LHCN-M2 (cell line): ENCODE data around the gene CYP26B1. TPM values are rescaled to one million over a fixed set of nuclear protein-coding genes. Genes with fewer than 3 reads are reported as not detected.

Experiments used
- DNase-seq: peaks from one replicate; pipeline ENCODE4 v3.0.0-alpha.2; 2012; ENCODE audit warnings: low read depth
- total RNA-seq: library from RNA; depleted of rRNA; stranded (reverse); fragments of >200 nt; gene quantifications from 2 replicates; pipeline ENCODE4 v1.2.3, GENCODE V29; 2014

The CYP26B1 gene
- total RNA-seq, 1 experiment from 2014 or later = 2.1 TPM

DNA sequence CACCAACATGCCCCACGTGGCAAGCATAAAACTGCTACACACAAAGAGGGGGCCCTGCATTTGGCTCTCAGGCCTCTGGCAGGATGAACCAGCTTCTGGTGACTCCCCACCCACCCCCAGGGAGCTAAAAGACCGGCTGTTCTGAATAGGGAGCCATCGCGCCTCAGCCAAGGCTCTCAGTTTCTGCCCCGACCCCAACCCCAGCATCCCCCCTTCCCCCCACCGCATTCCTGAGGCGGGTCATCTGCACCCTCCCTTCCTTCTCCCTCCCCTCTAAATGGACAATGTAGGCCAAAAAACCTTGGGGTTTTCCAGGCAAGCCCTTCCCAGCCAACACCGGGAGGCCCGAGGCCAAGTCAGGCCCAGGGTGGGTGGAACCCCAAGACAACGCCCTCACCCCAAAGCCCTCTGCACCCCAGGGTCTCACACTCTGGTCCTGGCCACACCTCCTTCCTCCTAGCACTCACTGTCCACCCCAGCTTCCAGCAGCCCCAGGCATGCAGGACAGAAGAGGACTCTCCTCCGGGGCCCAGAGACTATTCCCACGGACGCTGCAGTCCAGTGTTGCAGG, 5.7 kb downstream of the CYP26B1 start:
- no peak for DNase-seq

- DNase-seq = no peak
These were observed 6.5 kb downstream of the CYP26B1 start for GRCh38 chr2:72141032-72141645.

DNA sequence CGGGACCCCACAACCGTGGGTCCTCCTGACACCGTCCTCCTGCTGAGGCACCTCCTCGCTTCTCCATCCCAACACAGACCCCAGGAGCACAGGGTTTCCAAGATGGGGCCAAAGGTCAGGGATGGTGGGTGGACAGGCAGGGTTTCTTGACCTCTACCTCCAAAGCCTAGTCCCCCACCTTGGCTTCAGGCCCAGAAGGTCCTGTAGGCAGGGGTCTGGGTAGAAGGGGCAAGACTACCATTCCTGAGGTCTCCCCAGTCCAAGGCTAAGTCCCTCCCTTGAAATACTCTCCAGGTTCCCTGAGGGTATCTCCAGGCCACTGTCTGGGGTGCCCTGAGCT, 7.1 kb downstream of the CYP26B1 start:
- DNase-seq = no peak

DNA sequence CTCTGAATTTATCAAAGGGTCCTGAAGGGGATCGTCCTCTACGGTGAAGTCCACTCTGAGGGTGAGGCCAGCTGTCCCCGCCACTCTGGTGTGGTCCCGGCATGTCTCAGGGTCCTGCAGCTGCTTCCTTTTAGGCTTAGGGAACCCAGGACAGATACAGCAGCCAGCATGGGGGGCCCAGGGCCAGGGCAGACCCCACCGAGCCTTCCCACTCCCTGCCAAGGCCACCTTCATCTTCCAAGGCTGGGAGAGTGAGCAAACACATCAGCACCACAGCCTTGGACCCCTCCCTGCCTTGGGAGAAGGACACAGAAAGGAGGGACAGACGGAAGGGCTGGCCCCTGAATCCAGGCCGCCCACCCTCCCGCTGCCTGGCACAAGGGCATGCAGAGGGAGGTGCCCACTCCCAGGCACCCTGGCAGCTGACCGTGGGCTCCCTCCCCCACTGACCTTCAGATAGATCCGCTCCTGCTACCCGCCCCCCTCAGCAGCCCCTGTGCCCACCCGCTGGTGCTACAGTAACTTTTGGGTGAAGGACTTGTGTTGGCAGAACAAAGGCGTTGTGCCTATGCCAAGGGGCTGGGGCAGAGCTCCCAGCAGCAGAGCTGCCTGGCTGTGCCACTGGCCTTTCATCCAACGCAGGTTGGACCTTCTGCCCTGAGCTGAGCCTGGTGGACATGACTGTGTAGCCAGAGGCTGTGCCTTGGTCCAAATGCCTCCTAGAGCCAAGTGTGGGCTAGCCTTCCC, 7.6 kb downstream of the CYP26B1 start:
- DNase-seq = no peak

- no peak for DNase-seq
These were observed 8.2 kb downstream of the CYP26B1 start for GRCh38 chr2:72139471-72139873.

DNA sequence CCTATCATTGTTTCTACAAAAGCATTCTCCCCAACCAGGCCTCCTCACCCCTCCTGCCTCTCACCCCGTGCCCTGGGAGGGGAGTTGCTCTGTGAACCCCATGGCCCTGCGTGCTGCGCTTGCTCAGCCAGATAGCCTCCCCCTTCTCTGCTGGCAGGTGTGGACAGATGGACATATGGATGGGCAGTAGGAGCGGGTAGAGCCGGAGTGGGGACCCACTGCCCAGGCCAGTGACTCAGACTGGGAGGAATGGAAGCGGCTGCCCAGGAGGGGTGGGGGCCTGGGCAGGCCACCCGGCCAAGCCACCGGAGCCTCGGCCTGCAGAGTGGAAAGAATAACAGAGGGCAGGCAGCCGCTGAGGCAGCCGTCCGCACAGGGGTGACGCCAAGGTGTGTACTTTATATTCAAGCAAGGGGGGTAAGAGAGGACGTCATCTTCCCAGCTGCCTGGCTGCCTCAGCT, 8.7 kb downstream of the CYP26B1 start:
- no peak for DNase-seq

DNA sequence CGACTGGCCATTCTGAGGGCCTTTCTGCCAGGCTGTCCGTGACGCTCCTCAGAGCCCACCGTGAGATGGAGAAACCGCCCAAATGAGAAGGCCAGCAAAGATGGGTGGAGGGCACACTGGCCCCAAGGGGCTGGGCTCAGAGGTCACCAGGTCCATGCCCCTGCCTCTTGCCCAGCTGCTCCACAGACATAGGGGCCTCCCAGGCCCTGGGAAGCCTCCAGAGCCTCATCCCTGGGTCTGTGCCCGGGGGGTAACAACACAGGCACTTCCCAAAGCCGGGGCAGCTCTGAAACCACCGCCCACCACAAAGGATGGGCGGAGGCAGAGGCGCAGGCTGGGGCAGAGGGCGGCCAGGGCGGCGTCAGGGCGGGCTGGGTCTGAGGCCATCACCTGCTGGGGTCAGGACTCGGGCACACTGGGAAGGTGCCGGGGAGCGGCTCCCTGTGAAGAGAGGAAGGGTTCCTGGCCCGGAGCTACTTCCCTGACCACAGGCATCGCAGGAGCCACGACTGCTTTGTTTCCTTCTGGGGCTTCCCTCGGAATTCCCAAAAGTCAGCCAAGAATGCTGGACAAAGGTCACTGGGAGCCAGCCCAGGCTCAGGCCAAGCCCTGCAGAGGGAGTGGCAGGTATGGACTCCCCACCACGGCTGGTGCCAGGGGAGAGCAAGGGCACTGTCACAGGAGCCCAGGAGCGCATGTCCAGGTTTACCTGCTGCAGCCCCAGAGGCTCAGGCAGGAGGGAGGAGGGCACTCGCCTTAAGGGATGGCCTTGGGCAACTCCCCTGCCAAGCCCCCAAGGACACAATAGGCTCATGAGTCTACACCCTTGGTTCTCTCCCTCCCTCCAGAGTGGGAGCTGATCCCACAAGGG, 9.4 kb downstream of the CYP26B1 start:
- DNase-seq = no peak

DNA sequence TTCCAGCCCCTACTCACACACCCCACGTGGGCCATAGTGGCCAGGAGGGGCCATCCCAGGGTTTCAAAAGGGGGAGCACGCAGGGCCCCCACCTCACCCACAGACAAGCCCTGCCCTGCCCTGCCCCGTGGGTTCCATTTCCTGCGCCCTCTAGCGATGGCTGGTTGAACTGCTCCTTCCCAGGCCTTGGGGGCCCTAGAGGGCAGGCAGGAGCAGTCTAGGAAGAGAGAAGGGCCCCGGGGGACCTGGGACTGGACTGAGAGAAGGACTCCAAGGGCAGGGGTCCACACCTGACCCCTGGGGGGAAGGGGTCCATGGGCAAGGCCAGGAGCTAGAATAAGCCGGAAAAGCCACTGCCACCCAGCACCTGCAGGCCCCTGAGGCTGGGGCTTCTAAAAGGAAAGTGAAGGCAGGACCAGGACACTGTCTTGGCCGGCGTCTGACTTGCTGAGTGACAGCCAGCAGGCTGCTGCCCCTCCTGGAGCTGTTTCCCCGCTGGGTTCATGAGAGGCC, 10.1 kb downstream of the CYP26B1 start:
- peak; percentile 31 for DNase-seq

DNA sequence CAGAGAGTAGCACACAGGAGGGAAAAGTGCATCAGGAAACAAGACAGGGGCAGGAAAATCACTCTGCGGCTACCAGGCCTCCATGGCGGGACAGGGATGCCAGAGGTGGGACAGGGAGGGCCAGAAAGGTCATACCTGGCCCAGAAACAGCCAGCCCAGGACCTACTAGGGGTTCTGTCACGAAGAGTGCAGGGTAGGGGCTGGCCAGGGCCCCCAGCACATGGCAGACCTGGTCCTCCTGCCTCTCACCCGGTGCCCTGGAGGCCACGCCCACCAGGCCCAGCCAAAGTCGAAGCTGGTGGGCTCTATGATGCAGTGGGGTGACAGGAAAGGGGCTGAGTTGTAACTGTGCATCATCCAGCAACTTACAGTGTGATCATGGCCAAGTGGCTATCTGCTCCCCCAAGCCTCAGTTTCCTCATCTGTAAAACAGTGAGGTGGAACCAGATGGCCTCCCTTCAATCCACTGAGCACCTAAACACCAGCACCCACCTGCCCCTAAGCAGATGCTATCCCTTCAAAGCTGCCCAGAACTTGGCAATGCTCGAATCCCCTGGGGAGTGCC, 10.6 kb downstream of the CYP26B1 start:
- no peak for DNase-seq

DNA sequence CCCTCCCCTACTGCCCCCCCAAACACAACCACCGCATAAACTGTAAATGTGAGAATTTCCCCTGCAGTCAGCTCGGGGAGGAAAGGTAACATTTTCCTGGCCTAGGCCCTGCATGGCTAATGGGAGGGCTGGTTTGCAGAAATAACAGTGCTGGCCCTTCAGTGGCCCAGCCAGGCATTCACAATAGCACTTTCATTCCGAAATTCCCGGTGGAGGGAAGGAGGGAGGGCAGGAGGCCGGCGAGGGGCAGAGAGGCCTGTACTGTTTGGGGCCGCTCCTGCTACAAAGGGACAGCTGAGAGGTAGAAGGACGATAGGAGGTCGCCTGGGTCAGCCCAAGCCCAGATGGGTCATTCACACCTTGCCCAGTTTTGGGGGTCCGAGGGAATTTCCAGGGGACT, 11.3 kb downstream of the CYP26B1 start:
- DNase-seq = no peak

GRCh38 chr2:72135921-72136320, 11.7 kb downstream of the CYP26B1 start:
- no peak for DNase-seq

- no peak for DNase-seq
These were observed 12.5 kb downstream of the CYP26B1 start for GRCh38 chr2:72134997-72135800.

- DNase-seq = no peak
These were observed 13.2 kb downstream of the CYP26B1 start for GRCh38 chr2:72134408-72134996.

DNA sequence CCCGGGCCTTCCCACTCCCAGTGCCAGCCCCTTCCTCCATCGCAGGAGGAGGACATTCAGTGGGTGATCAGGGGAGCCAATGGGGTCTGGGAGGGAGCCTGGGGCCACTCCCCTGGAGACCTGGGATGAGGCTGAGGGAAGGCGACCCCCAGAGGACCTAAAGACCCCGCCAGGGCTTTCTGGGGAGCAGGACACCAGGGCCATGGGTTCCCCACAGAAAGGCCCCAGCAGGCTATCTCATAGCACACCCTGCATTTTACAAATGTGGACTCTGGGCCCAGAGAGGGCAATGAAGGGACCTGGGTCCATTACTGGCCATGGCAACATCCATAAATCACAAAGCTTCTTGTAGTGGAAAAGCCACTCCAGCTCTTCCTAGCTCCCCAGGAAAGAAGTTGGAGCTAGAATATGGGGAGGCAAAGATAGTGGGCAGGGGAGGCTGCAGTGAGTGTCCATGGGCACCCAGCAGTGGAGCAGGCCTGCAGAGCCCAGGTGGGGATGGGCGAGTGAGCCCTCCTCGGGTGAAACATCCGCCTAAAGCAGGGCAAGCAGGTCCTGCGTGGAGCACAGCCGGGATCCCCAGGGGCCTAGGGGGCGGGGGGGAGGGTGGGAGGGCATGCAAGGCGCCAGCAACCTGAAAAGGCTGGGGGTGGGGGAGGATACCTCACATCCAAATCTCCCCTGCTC, 13.8 kb downstream of the CYP26B1 start:
- DNase-seq = no peak

- DNase-seq = no peak
These were observed 14.5 kb downstream of the CYP26B1 start for GRCh38 chr2:72132981-72133720.

- DNase-seq = no peak
These were observed 15.5 kb downstream of the CYP26B1 start for GRCh38 chr2:72131916-72132841.

GRCh38 chr2:72131371-72131891, 16.2 kb downstream of the CYP26B1 start:
- DNase-seq = no peak
